Cardiac muscle cell (in vitro differentiated cells and primary cell): Measurements from ENCODE around the gene MED28. TPM values are rescaled to one million over a fixed set of nuclear protein-coding genes. Genes with fewer than 3 reads are reported as not detected.

Experiments
- DNase-seq, 2 donors: peaks; one replicate each; pipeline versions ENCODE4 v3.0.0 to v3.0.0-alpha.2; 2010 to 2017; ENCODE audit warnings: low read depth in 1 of 2, low spot score in 1 of 2
- H3K27ac ChIP-seq: fragments of 200-600 bp; sonication (generic); 2 replicates; pipeline ENCODE4 v1.5.1; 2016
- H3K27me3 ChIP-seq: fragments of 200-600 bp; sonication (generic); 2 replicates; pipeline ENCODE4 v1.6.0; 2016; ENCODE audit warnings: control low read depth
- H3K36me3 ChIP-seq: fragments of 200-600 bp; sonication (generic); 2 replicates; pipeline ENCODE4 v1.5.1; 2016; ENCODE audit warnings: control low read depth
- H3K4me1 ChIP-seq: fragments of 200-600 bp; sonication (generic); 2 replicates; pipeline ENCODE4 v1.8.1; 2017; ENCODE audit warnings: low read depth, mild to moderate bottlenecking, mixed run types
- H3K4me3 ChIP-seq: fragments of 200-600 bp; sonication (generic); 2 replicates; pipeline ENCODE4 v1.5.1; 2016; ENCODE audit warnings: mild to moderate bottlenecking
- H3K9me3 ChIP-seq: fragments of 200-600 bp; sonication (generic); 2 replicates; pipeline ENCODE4 v1.5.1; 2017; ENCODE audit warnings: low read depth, mild to moderate bottlenecking, control low read depth
- polyA plus RNA-seq: library from polyadenylated mRNA; unstranded; fragments of >200 nt; fragmentation: Nextera tagmentation; extraction: Ambion mirVana; gene quantifications from 2 replicates; pipeline ENCODE4 v1.2.1, GENCODE V29; 2016
- total RNA-seq: library from RNA; depleted of rRNA; stranded (reverse); fragments of >200 nt; gene quantifications from 2 replicates; pipeline ENCODE4 v1.2.3, GENCODE V29; 2016
- TF ChIP-seq, protein P1 (sequence below): IDR thresholded peaks from 2 replicates; pipeline ENCODE4 v1.5.1; 2012; ENCODE audit warnings: low read depth, mild to moderate bottlenecking, low read length

Gene MED28
- total and polyA plus RNA-seq, 2 experiments from 2014 or later = 20.1 to 60.2 TPM

DNA sequence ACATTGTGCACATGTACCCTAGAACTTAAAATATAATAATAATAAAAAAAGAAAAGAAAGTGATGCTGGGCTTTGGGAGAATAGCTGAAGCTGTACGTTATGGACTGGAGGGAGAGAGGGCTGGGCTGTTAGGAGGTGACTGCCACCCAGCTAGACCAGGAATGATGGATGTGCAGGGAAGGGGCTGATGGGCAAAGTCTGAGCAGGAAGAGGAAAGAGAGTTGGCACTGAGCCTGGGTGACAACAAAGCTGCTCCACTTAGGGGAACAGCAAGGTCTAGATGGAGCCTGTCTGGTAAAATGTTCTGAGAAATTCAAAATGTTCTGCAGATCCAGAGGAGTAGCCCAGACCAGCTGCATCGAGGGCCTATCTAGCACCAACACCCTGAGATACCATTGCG lies 32.3 kb downstream of the MED28 start:
- H3K4me3 ChIP-seq = no peak overlapping the region
- no peaks in the 10 kb centered on the region for H3K27me3 ChIP-seq
- no peaks in the 10 kb centered on the region for H3K36me3 ChIP-seq
- no peaks in the 10 kb centered on the region for H3K9me3 ChIP-seq
- no peak for DNase-seq
- no peak overlapping the region for H3K27ac ChIP-seq
- H3K4me1 ChIP-seq = no peaks in the 10 kb centered on the region
- TF ChIP-seq, protein P1, sequence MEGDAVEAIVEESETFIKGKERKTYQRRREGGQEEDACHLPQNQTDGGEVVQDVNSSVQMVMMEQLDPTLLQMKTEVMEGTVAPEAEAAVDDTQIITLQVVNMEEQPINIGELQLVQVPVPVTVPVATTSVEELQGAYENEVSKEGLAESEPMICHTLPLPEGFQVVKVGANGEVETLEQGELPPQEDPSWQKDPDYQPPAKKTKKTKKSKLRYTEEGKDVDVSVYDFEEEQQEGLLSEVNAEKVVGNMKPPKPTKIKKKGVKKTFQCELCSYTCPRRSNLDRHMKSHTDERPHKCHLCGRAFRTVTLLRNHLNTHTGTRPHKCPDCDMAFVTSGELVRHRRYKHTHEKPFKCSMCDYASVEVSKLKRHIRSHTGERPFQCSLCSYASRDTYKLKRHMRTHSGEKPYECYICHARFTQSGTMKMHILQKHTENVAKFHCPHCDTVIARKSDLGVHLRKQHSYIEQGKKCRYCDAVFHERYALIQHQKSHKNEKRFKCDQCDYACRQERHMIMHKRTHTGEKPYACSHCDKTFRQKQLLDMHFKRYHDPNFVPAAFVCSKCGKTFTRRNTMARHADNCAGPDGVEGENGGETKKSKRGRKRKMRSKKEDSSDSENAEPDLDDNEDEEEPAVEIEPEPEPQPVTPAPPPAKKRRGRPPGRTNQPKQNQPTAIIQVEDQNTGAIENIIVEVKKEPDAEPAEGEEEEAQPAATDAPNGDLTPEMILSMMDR = no peak

DNA sequence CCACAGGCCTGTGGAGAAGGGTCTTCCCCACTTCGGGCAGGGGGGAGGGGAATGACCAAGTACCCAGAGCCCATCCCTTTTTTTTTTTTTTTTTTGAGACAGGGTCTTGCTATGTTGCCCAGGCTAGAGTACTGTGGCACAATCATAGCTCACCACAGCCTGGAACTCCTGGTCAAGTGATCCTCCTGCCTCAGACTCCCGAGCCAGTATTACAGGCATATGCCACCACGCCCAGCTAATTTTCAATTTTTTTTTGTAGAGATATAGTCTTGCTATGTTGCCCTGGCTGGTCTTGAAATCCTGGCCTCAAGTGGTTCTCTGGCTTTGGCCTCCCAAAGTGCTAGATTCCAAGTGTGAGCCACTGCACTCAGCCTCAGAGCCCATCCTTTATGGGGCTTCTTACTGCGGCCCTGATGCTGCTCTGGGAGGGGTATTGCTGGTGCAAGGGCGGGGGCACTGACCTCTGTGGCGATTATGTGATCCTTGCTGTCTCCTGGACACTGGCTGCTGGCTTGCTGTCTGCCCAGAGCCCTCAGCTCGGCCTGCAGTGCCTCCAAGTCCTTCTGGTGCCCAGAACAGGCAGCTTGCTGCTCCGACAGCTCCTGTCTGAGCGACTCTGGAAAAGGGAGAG lies 32.9 kb downstream of the MED28 start:
- Histone ChIP-seq H3K4me1 (no peaks in the 10 kb centered on the region), H3K27me3 (no peaks in the 10 kb centered on the region), H3K27ac (no peak overlapping the region), H3K36me3 (no peaks in the 10 kb centered on the region), H3K9me3 (no peaks in the 10 kb centered on the region), H3K4me3 (no peak overlapping the region)
- TF ChIP-seq, protein P1 = no peak
- no peak for DNase-seq

DNA sequence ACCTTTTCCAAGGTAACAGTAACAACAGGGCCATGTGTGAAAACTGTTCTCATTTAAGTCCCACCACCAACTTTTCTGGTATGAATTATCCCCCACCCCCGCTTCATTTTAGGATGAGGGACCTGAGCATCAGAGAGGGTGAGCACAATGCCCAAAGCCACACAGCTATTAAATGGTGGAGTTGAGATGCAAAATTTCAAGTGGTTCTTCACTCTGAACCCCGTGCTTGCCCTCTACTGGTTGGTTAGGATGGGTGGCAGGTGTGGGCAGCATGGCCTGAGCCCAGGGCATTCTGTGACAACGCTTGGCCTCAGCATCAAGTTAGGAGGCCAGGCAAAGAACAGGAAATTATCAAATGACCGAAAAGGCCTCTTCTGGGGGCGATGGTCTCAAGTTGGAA lies 33.5 kb downstream of the MED28 start:
- TF ChIP-seq, protein P1 = no peak
- no peaks in the 10 kb centered on the region for H3K27me3 ChIP-seq
- DNase-seq = no peak
- no peaks in the 10 kb centered on the region for H3K4me1 ChIP-seq
- no peaks in the 10 kb centered on the region for H3K36me3 ChIP-seq
- no peaks in the 10 kb centered on the region for H3K9me3 ChIP-seq
- no peak overlapping the region for H3K4me3 ChIP-seq
- H3K27ac ChIP-seq = no peak overlapping the region

DNA sequence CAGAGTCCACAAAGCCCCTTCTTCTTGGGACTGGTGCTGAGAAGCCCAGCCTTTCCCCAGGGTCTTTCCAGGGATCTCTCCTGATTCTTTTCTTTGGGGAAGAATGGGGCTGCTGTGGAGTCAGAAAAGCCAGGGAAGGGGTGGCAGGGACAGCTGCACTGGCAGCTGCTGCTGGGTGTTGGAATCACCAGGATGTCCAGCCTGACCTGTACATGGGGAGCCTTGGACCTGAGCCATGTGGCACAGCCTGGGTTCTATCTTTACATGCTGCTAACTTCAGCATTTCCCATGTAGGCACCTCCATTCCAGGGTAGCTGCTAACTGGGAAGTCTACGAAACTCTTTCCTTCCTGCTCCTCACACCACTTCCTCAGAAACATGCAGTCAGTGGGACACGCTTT lies 36.0 kb downstream of the MED28 start:
- no peak overlapping the region for H3K4me3 ChIP-seq
- H3K9me3 ChIP-seq = no peaks in the 10 kb centered on the region
- TF ChIP-seq, protein P1 = no peak
- no peak overlapping the region for H3K27ac ChIP-seq
- H3K4me1 ChIP-seq = no peaks in the 10 kb centered on the region
- no peaks in the 10 kb centered on the region for H3K27me3 ChIP-seq
- DNase-seq = no peak
- no peaks in the 10 kb centered on the region for H3K36me3 ChIP-seq

DNA sequence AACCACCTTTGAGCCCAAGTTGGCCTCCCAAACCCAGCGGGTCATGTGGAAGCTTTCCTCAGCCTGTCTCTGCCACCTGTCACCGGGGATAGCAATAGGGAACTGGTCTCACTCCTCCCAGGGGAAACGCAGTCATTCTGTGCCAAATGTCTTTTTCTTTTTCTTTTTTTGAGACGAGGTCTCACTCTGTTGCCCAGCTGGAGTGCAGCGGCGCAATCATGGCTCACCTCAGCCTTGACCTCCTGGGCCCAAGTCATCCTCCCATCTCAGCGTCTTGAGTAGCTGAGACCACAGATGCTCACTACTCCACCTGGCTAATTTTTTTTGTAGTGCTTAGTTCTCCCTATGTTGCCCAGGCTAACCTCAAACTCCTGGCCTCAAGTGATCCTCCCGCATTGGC lies 40.3 kb downstream of the MED28 start:
- H3K27me3 ChIP-seq = no peaks in the 10 kb centered on the region
- H3K4me1 ChIP-seq = no peaks in the 10 kb centered on the region
- no peaks in the 10 kb centered on the region for H3K36me3 ChIP-seq
- TF ChIP-seq, protein P1 = no peak
- no peak for DNase-seq
- H3K4me3 ChIP-seq = no peak overlapping the region
- H3K9me3 ChIP-seq = no peaks in the 10 kb centered on the region
- no peak overlapping the region for H3K27ac ChIP-seq
